Gastrocnemius medialis (tissue), 4 donors: Measurements from ENCODE around the gene SHROOM3.

Source experiments
- CTCF ChIP-seq, 5 experiments: fragments of 450-650 bp in 3 of 5; fragments of 200-600 bp in 2 of 5; sonication (generic) in 2 of 5; IDR thresholded peaks in 4 of 5; conservative IDR thresholded peaks in 1 of 5; 1 replicate in 4 of 5; 2 replicates in 1 of 5; pipeline ENCODE4 v1.5.1; 2016 to 2019; ENCODE audit warnings: antibody characterized with exemption in 5 of 5, mild to moderate bottlenecking in 3 of 5, moderate library complexity in 3 of 5
- POLR2A ChIP-seq, 2 donors: fragments of 450-650 bp; IDR thresholded peaks; one replicate each; pipeline ENCODE4 v1.6.1; 2017; ENCODE audit warnings: antibody characterized with exemption in 2 of 2, mild to moderate bottlenecking in 2 of 2, moderate library complexity in 2 of 2

- TF ChIP-seq POLR2A (IDR thresholded peaks at IDR 0.05): no peak
- TF ChIP-seq CTCF (IDR thresholded peaks at IDR 0.05 in 4 of 5, conservative IDR thresholded peaks at IDR 0.05 in 1 of 5): no peak
Observed at GRCh38 chr4:76457885-76458284, 22.9 kb downstream of the SHROOM3 start.
